GM12874 (cell line): ENCODE data around the gene VDAC1.
A peak's percentile ranks its signal among the peaks of the same experiment; 100 is the strongest.

Experiments
- CTCF ChIP-seq: IDR thresholded peaks from 2 replicates; pipeline ENCODE4 v1.5.1; 2011; ENCODE audit warnings: low read depth, mild to moderate bottlenecking, control low read depth, low read length, moderate library complexity; ENCODE audit not compliant: insufficient read depth

VDAC1 gene

GRCh38 chr5:133945568-133945967 lies 59.2 kb downstream of the VDAC1 start:
- no peak for TF ChIP-seq CTCF

- TF ChIP-seq CTCF, result peak; percentile 81
Measured at GRCh38 chr5:133944263-133945185, 60.3 kb downstream of the VDAC1 start.

DNA sequence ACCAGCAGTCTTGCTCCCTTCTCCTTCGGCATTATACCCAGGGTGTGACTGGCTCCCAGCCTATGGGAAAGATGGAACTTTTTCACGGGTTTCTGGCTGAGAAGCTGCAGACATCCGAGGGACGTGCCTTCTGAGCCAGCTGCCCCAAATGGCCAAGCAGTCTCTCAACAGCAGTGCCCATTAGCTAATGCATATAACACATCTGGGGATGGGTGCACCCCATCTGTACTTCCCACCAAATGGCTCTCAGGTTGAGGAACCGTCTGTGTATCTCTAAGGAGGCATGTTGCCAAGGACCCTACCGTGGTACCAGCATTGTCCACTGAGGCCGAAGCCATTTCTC lies 61.3 kb downstream of the VDAC1 start:
- TF ChIP-seq CTCF, result no peak

GRCh38 chr5:133942614-133943474 lies 61.9 kb downstream of the VDAC1 start:
- TF ChIP-seq CTCF, result no peak

GRCh38 chr5:133941456-133942196 lies 63.1 kb downstream of the VDAC1 start:
- TF ChIP-seq CTCF, result no peak

GRCh38 chr5:133939668-133940067 lies 65.1 kb downstream of the VDAC1 start:
- TF ChIP-seq CTCF, result no peak

DNA sequence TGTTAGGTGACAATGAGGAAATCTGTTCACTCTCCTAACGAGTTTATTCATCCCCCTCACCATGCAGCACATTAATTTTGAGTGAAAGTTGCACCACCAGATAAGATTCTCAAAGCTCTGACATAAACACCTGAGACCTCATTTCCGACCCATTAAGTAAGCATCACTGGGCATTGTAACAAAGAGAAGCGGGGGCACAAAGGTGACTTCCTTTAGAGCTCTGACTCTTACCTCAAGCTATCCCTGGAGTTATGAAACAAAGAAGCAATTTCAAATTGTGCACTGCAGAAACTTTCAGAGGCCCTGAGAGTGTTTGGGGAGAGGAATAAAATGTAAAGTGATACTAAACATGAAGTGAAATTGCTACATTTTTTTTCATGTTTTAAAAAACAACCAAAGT lies 65.8 kb downstream of the VDAC1 start:
- no peak for TF ChIP-seq CTCF
